A549 (cell line): Measurements from ENCODE around the gene STAT4.

Experiments used
- BHLHE40 ChIP-seq: IDR thresholded peaks from 2 replicates; pipeline ENCODE4 v1.6.1; 2012; ENCODE audit warnings: low read depth, low read length, inconsistent platforms
- HDAC2 ChIP-seq: fragments of 200-600 bp; sonication (generic); IDR thresholded peaks from 2 replicates; pipeline ENCODE4 v1.6.1; 2016
- HOXB5 ChIP-seq: fragments of 250-450 bp; sonication (Bioruptor Pico); IDR thresholded peaks from 2 replicates; pipeline ENCODE4 v1.5.0; 2020; ENCODE audit warnings: mild to moderate bottlenecking, moderate library complexity
- MAZ ChIP-seq: fragments of 150-350 bp; IDR thresholded peaks from 2 replicates; pipeline ENCODE4 v1.6.1; 2014; ENCODE audit warnings: antibody characterized with exemption, low read depth, low read length, borderline replicate concordance
- POLR2A ChIP-seq: IDR thresholded peaks from 2 replicates; pipeline ENCODE4 v1.6.1; 2012; ENCODE audit warnings: mild to moderate bottlenecking, low read length
- TF ChIP-seq, protein P1 (sequence below): fragments of >200 bp; sonication (Bioruptor Twin); formaldehyde crosslinking; IDR thresholded peaks from 3 replicates; pipeline ENCODE4 v1.5.1; 2016
- TF ChIP-seq, protein P2 (sequence below): fragments of 200-600 bp; sonication (generic); IDR thresholded peaks from 2 replicates; pipeline ENCODE4 v1.6.1; 2016; ENCODE audit warnings: antibody characterized with exemption, mild to moderate bottlenecking, moderate library complexity
- TF ChIP-seq, protein P3 (sequence below): fragments of >200 bp; sonication (Bioruptor Twin); formaldehyde crosslinking; IDR thresholded peaks from 2 replicates; pipeline ENCODE4 v1.6.1; 2016
- TF ChIP-seq, protein P4 (sequence below): IDR thresholded peaks from 2 replicates; pipeline ENCODE4 v1.6.1; 2012
- TF ChIP-seq, protein P5 (sequence below): fragments of 450-650 bp; IDR thresholded peaks from 2 replicates; pipeline ENCODE4 v1.6.1; 2014; ENCODE audit warnings: antibody characterized with exemption
- TF ChIP-seq, protein P6 (sequence below): fragments of >200 bp; sonication (Bioruptor Twin); formaldehyde crosslinking; IDR thresholded peaks from 3 replicates; pipeline ENCODE4 v1.6.1; 2016
- TF ChIP-seq, protein P7 (sequence below): fragments of 250-450 bp; sonication (Bioruptor Pico); IDR thresholded peaks from 2 replicates; pipeline ENCODE4 v1.5.0; 2021; ENCODE audit warnings: mild to moderate bottlenecking, moderate library complexity, borderline replicate concordance

DNA sequence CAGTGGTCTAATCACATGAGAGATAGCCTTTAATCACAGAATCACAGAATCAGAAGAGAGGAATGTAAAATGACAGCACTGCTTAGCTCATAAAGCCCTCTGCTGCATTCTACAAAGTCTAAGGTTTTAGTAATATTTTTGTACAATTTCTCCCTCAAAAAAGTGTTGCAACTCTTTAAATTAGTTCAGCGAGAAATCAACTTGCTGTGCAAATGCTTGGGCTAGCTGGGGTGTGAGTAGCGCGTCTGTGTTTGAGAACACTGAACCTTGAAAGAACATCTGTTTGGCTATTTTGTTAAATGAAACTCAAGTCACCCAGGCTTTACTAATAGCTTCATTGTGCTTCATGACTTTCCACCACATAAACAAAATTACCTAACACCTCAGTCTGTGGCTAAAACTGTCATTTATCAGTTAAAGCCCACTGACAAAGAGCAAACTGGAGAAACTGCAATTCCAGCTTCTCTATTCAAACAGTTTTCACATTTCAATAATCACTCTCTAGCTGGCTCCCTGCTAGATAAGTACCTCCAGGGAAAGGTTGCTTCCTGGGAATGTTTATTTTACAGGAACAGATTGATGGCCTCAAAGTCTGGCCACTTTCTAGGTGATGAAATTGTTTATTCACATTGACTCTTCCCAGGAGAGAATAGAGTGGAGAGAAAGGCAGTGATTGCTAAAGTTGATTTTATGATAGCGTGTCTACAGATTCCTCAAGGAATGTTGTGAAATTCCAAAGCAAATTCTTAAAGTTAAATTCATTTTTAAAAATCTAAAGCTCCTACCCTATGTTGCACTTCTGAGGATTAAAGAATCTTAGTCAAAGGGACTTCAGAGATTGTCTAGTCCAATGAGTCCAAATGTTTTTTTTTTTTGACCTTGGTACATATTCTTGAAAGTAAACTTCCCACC lies 100.8 kb downstream of the STAT4 start:
- no peak for TF ChIP-seq HDAC2
- no peak for TF ChIP-seq BHLHE40
- TF ChIP-seq, protein P1, sequence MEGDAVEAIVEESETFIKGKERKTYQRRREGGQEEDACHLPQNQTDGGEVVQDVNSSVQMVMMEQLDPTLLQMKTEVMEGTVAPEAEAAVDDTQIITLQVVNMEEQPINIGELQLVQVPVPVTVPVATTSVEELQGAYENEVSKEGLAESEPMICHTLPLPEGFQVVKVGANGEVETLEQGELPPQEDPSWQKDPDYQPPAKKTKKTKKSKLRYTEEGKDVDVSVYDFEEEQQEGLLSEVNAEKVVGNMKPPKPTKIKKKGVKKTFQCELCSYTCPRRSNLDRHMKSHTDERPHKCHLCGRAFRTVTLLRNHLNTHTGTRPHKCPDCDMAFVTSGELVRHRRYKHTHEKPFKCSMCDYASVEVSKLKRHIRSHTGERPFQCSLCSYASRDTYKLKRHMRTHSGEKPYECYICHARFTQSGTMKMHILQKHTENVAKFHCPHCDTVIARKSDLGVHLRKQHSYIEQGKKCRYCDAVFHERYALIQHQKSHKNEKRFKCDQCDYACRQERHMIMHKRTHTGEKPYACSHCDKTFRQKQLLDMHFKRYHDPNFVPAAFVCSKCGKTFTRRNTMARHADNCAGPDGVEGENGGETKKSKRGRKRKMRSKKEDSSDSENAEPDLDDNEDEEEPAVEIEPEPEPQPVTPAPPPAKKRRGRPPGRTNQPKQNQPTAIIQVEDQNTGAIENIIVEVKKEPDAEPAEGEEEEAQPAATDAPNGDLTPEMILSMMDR = no peak
- TF ChIP-seq, protein P2, sequence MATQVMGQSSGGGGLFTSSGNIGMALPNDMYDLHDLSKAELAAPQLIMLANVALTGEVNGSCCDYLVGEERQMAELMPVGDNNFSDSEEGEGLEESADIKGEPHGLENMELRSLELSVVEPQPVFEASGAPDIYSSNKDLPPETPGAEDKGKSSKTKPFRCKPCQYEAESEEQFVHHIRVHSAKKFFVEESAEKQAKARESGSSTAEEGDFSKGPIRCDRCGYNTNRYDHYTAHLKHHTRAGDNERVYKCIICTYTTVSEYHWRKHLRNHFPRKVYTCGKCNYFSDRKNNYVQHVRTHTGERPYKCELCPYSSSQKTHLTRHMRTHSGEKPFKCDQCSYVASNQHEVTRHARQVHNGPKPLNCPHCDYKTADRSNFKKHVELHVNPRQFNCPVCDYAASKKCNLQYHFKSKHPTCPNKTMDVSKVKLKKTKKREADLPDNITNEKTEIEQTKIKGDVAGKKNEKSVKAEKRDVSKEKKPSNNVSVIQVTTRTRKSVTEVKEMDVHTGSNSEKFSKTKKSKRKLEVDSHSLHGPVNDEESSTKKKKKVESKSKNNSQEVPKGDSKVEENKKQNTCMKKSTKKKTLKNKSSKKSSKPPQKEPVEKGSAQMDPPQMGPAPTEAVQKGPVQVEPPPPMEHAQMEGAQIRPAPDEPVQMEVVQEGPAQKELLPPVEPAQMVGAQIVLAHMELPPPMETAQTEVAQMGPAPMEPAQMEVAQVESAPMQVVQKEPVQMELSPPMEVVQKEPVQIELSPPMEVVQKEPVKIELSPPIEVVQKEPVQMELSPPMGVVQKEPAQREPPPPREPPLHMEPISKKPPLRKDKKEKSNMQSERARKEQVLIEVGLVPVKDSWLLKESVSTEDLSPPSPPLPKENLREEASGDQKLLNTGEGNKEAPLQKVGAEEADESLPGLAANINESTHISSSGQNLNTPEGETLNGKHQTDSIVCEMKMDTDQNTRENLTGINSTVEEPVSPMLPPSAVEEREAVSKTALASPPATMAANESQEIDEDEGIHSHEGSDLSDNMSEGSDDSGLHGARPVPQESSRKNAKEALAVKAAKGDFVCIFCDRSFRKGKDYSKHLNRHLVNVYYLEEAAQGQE = no peak
- TF ChIP-seq, protein P3, sequence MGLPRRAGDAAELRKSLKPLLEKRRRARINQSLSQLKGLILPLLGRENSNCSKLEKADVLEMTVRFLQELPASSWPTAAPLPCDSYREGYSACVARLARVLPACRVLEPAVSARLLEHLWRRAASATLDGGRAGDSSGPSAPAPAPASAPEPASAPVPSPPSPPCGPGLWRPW = peak; percentile 86; the same call in 1 of the 2 replicates
- no peak for TF ChIP-seq HOXB5 (CRISPR knock-in tag)
- TF ChIP-seq MAZ = no peak
- TF ChIP-seq POLR2A = no peak
- TF ChIP-seq, protein P4, sequence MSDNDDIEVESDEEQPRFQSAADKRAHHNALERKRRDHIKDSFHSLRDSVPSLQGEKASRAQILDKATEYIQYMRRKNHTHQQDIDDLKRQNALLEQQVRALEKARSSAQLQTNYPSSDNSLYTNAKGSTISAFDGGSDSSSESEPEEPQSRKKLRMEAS = peak; percentile 77
- TF ChIP-seq, protein P5, sequence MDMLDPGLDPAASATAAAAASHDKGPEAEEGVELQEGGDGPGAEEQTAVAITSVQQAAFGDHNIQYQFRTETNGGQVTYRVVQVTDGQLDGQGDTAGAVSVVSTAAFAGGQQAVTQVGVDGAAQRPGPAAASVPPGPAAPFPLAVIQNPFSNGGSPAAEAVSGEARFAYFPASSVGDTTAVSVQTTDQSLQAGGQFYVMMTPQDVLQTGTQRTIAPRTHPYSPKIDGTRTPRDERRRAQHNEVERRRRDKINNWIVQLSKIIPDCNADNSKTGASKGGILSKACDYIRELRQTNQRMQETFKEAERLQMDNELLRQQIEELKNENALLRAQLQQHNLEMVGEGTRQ = no peak
- TF ChIP-seq, protein P6, sequence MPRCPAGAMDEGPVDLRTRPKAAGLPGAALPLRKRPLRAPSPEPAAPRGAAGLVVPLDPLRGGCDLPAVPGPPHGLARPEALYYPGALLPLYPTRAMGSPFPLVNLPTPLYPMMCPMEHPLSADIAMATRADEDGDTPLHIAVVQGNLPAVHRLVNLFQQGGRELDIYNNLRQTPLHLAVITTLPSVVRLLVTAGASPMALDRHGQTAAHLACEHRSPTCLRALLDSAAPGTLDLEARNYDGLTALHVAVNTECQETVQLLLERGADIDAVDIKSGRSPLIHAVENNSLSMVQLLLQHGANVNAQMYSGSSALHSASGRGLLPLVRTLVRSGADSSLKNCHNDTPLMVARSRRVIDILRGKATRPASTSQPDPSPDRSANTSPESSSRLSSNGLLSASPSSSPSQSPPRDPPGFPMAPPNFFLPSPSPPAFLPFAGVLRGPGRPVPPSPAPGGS = peak; percentile 92
- TF ChIP-seq, protein P7, sequence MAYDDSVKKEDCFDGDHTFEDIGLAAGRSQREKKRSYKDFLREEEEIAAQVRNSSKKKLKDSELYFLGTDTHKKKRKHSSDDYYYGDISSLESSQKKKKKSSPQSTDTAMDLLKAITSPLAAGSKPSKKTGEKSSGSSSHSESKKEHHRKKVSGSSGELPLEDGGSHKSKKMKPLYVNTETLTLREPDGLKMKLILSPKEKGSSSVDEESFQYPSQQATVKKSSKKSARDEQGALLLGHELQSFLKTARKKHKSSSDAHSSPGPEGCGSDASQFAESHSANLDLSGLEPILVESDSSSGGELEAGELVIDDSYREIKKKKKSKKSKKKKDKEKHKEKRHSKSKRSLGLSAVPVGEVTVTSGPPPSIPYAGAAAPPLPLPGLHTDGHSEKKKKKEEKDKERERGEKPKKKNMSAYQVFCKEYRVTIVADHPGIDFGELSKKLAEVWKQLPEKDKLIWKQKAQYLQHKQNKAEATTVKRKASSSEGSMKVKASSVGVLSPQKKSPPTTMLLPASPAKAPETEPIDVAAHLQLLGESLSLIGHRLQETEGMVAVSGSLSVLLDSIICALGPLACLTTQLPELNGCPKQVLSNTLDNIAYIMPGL (CRISPR knock-in tag) = no peak
